SK-N-SH treated with all-trans-retinoic acid at 6 μM for 48 hours (cell line): ENCODE measurements around the gene CCDC24.

Experiments
- ATAC-seq: fragments of 200-7000 bp; cut with Tn5 transposase; 3 replicates; pipeline ENCODE4 v1.9.1; 2020; ENCODE audit warnings: mild to moderate bottlenecking, moderate library complexity
- ARNTL ChIP-seq: fragments of 450-650 bp; formaldehyde crosslinking; IDR thresholded peaks from 2 replicates; pipeline ENCODE4 v1.5.0; 2020; ENCODE audit warnings: low read depth, mild to moderate bottlenecking, moderate library complexity, borderline replicate concordance
- BACH2 ChIP-seq: fragments of 250-450 bp; sonication (Bioruptor Pico); IDR thresholded peaks from 2 replicates; pipeline ENCODE4 v1.9.0; 2021; ENCODE audit warnings: mild to moderate bottlenecking, borderline replicate concordance
- CSDC2 ChIP-seq: fragments of 250-450 bp; sonication (Bioruptor Pico); IDR thresholded peaks from 2 replicates; pipeline ENCODE4 v1.5.0; 2020; ENCODE audit warnings: mild to moderate bottlenecking, moderate library complexity
- ESRRG ChIP-seq: fragments of 250-450 bp; sonication (Bioruptor Pico); IDR thresholded peaks from 2 replicates; pipeline ENCODE4 v1.6.1; 2021; ENCODE audit warnings: mild to moderate bottlenecking
- ISL1 ChIP-seq: fragments of 250-450 bp; sonication (Bioruptor Pico); IDR thresholded peaks from 2 replicates; pipeline ENCODE4 v2.1.2; 2022; ENCODE audit warnings: mild to moderate bottlenecking, moderate library complexity
- OSR1 ChIP-seq: fragments of 250-450 bp; sonication (Bioruptor Pico); IDR thresholded peaks from 2 replicates; pipeline ENCODE4 v1.8.0; 2022; ENCODE audit warnings: moderate library complexity, mild to moderate bottlenecking, inconsistent platforms
- PATZ1 ChIP-seq: fragments of 250-450 bp; sonication (Bioruptor Pico); IDR thresholded peaks from 2 replicates; pipeline ENCODE4 v1.8.0; 2020; ENCODE audit warnings: mild to moderate bottlenecking, moderate library complexity, borderline replicate concordance
- PPARA ChIP-seq: fragments of 250-450 bp; sonication (Bioruptor Pico); IDR thresholded peaks from 2 replicates; pipeline ENCODE4 v1.5.0; 2020; ENCODE audit warnings: mild to moderate bottlenecking, borderline replicate concordance
- RARB ChIP-seq: fragments of 250-450 bp; sonication (Bioruptor Pico); IDR thresholded peaks from 2 replicates; pipeline ENCODE4 v1.8.0; 2021; ENCODE audit warnings: mild to moderate bottlenecking, moderate library complexity
- SNAI2 ChIP-seq: fragments of 250-450 bp; sonication (Bioruptor Pico); IDR thresholded peaks from 2 replicates; pipeline ENCODE4 v1.5.0; 2020; ENCODE audit warnings: mild to moderate bottlenecking, moderate library complexity
- ZFP3 ChIP-seq: fragments of 250-450 bp; sonication (Bioruptor Pico); IDR thresholded peaks from 2 replicates; pipeline ENCODE4 v1.5.0; 2020; ENCODE audit warnings: mild to moderate bottlenecking, moderate library complexity
- ZFP30 ChIP-seq: fragments of 450-650 bp; formaldehyde crosslinking; IDR thresholded peaks from 2 replicates; pipeline ENCODE4 v1.5.0; 2022; ENCODE audit warnings: mild to moderate bottlenecking, moderate library complexity
- ZNF565 ChIP-seq: fragments of 450-650 bp; formaldehyde crosslinking; conservative IDR thresholded peaks from 2 replicates; pipeline ENCODE4 v1.5.0; 2020; ENCODE audit warnings: low read depth, mild to moderate bottlenecking, moderate library complexity
- ZNF70 ChIP-seq: fragments of 450-650 bp; formaldehyde crosslinking; IDR thresholded peaks from 2 replicates; pipeline ENCODE4 v1.5.0; 2020; ENCODE audit warnings: mild to moderate bottlenecking, moderate library complexity
- ZNF8 ChIP-seq: fragments of 450-650 bp; formaldehyde crosslinking; IDR thresholded peaks from 2 replicates; pipeline ENCODE4 v1.5.0; 2020; ENCODE audit warnings: mild to moderate bottlenecking, moderate library complexity
- TF ChIP-seq, protein P1 (sequence below): fragments of 250-450 bp; sonication (Bioruptor Pico); IDR thresholded peaks from 2 replicates; pipeline ENCODE4 v1.5.1; 2020; ENCODE audit warnings: low read depth, mild to moderate bottlenecking, moderate library complexity
- TF ChIP-seq, protein P2 (sequence below): fragments of 250-450 bp; sonication (Bioruptor Pico); IDR thresholded peaks from 2 replicates; pipeline ENCODE4 v1.8.0; 2021; ENCODE audit warnings: low read depth, mild to moderate bottlenecking, moderate library complexity, borderline replicate concordance
- TF ChIP-seq, protein P3 (sequence below): fragments of 250-450 bp; sonication (Bioruptor Pico); IDR thresholded peaks from 2 replicates; pipeline ENCODE4 v1.5.0; 2020; ENCODE audit warnings: mild to moderate bottlenecking, moderate library complexity

The CCDC24 gene

DNA sequence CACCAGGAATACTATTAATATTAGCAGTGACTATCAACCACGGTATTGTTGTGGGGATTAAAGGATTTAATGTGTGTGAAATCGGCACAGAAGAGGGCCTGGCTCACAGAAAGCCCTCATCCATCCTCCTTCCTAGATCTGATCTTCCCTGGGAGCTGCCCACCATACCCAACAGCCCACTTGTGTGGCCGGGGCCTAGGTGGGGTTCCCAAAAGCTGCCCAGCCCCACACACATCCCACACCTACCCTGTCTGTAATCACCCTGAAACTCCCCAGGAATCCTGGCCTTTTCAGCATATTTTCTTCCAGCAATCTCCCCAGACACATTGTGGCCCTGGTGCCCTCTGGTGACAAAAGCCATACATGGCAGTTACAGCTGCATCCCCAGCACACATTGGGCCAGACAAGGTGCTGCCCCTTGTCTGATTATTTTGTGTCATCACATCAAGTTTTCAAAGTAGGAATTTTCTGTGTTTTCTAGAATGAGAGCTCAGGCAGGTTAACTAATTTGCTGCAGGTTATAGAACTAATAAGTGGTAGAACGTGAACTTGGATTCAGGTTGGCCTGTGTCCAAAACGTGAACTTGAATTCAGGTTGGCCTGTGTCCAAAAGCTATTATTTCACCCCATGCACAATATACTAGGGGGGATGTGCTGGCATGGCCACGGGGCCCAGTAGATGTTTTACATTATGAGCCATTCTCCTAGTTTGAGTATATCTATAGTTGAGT is 45.2 kb downstream of the CCDC24 start:
- ATAC-seq: peak; percentile 85
- TF ChIP-seq, protein P1, sequence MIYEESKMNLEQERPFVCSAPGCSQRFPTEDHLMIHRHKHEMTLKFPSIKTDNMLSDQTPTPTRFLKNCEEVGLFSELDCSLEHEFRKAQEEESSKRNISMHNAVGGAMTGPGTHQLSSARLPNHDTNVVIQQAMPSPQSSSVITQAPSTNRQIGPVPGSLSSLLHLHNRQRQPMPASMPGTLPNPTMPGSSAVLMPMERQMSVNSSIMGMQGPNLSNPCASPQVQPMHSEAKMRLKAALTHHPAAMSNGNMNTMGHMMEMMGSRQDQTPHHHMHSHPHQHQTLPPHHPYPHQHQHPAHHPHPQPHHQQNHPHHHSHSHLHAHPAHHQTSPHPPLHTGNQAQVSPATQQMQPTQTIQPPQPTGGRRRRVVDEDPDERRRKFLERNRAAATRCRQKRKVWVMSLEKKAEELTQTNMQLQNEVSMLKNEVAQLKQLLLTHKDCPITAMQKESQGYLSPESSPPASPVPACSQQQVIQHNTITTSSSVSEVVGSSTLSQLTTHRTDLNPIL: no peak
- TF ChIP-seq ARNTL (CRISPR knock-in tag) (no peak), OSR1 (CRISPR knock-in tag) (no peak)

- TF ChIP-seq PPARA (CRISPR knock-in tag) (no peak), ZNF565 (no peak), BACH2 (no peak), SNAI2 (no peak), OSR1 (CRISPR knock-in tag) (no peak), RARB (CRISPR knock-in tag) (no peak), PATZ1 (CRISPR knock-in tag) (no peak), ZFP30 (CRISPR knock-in tag) (no peak)
- TF ChIP-seq, protein P2, sequence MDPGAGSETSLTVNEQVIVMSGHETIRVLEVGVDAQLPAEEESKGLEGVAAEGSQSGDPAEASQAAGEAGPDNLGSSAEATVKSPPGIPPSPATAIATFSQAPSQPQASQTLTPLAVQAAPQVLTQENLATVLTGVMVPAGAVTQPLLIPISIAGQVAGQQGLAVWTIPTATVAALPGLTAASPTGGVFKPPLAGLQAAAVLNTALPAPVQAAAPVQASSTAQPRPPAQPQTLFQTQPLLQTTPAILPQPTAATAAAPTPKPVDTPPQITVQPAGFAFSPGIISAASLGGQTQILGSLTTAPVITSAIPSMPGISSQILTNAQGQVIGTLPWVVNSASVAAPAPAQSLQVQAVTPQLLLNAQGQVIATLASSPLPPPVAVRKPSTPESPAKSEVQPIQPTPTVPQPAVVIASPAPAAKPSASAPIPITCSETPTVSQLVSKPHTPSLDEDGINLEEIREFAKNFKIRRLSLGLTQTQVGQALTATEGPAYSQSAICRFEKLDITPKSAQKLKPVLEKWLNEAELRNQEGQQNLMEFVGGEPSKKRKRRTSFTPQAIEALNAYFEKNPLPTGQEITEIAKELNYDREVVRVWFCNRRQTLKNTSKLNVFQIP (CRISPR knock-in tag): no peak
- TF ChIP-seq, protein P3, sequence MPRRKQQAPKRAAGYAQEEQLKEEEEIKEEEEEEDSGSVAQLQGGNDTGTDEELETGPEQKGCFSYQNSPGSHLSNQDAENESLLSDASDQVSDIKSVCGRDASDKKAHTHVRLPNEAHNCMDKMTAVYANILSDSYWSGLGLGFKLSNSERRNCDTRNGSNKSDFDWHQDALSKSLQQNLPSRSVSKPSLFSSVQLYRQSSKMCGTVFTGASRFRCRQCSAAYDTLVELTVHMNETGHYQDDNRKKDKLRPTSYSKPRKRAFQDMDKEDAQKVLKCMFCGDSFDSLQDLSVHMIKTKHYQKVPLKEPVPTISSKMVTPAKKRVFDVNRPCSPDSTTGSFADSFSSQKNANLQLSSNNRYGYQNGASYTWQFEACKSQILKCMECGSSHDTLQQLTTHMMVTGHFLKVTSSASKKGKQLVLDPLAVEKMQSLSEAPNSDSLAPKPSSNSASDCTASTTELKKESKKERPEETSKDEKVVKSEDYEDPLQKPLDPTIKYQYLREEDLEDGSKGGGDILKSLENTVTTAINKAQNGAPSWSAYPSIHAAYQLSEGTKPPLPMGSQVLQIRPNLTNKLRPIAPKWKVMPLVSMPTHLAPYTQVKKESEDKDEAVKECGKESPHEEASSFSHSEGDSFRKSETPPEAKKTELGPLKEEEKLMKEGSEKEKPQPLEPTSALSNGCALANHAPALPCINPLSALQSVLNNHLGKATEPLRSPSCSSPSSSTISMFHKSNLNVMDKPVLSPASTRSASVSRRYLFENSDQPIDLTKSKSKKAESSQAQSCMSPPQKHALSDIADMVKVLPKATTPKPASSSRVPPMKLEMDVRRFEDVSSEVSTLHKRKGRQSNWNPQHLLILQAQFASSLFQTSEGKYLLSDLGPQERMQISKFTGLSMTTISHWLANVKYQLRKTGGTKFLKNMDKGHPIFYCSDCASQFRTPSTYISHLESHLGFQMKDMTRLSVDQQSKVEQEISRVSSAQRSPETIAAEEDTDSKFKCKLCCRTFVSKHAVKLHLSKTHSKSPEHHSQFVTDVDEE: no peak
- ATAC-seq: peak; percentile 6; the same call in 1 of the 3 replicates
Observed at GRCh38 chr1:44037154-44037553, 45.8 kb downstream of the CCDC24 start.

DNA sequence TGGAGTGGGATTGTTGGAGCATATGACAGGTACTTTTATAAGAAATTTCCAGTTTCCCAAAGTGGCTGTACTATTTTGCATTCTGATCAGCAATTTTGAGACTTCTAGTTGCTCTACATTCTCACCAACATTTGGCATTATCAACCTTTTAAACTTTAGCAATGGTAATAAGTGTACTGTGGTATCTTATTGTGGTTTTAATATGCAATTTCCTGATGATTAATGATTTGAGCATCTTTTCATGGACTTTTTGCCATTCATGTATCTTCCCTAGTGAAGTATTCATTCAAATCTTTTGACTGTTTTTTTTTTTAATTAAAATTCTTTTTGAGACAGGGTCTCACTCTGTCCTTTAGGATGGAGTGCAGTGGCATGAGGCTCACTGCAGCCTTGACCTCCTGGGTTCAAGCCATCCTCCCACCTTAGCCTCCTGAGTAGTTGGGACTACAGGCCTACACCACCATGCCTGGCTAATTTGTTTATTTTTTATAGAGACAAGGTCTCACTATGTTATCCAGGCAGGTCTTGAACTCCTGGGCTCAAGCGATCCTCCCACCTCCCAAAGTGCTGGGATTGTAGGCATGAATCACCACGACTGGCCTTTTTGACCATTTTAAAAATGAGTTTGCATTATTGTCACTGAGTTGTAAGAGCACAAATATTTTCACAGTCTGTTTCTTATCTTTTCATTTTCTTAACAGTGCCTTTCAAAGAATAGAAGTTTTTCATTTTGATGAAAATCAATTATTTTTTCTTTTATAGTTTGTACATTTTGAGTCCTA is 47.7 kb downstream of the CCDC24 start:
- TF ChIP-seq ISL1: 0 out of 2 replicates have a peak, but pooled peaks have one; percentile 21
- TF ChIP-seq, protein P3: no peak
- TF ChIP-seq, all 23 proteins: peak for 1

GRCh38 chr1:44040418-44040817 is 49.0 kb downstream of the CCDC24 start:
- no peak for ATAC-seq
- TF ChIP-seq ZFP3 (CRISPR knock-in tag) (no peak), CSDC2 (CRISPR knock-in tag) (no peak), ZNF8 (no peak), ZNF70 (no peak), ESRRG (CRISPR knock-in tag) (no peak), RARB (CRISPR knock-in tag) (no peak), PPARA (CRISPR knock-in tag) (no peak), ZFP30 (CRISPR knock-in tag) (no peak)
- TF ChIP-seq, protein P1: no peak
- TF ChIP-seq, protein P3: no peak

More for the DNA sequence above, 47.7 kb downstream of the CCDC24 start:
- no peak for ATAC-seq
